Activated naive CD4-positive, alpha-beta T cell treated with anti-CD3 and anti-CD28 coated beads for 36 hours (primary cell): ENCODE measurements around the gene NEB. TPM values are rescaled to one million over a fixed set of nuclear protein-coding genes. Genes with fewer than 3 reads are reported as not detected.

Source experiments
- CTCF ChIA-PET: fragments of 350-600 bp; sonication (Branson Sonifier 250); formaldehyde crosslinking; loops from one replicate; lab custom pipeline; 2021; ENCODE audit warnings: antibody characterized with exemption; lab: Charles Lee
- DNase-seq: peaks from one replicate; pipeline ENCODE4 v3.0.0-alpha.2; 2020
- H3K27ac Mint-ChIP-seq: one replicate; pipeline ENCODE4 v1.8.0; 2021; ENCODE audit warnings: mild to moderate bottlenecking, mixed read lengths
- H3K27me3 Mint-ChIP-seq: one replicate; pipeline ENCODE4 v1.8.0; 2021; ENCODE audit warnings: low read depth, mixed read lengths
- H3K36me3 Mint-ChIP-seq: one replicate; pipeline ENCODE4 v1.8.0; 2021; ENCODE audit warnings: low read depth, mixed read lengths
- H3K4me1 Mint-ChIP-seq: one replicate; pipeline ENCODE4 v1.8.0; 2021; ENCODE audit warnings: low read depth, mixed read lengths
- H3K4me3 Mint-ChIP-seq: one replicate; pipeline ENCODE4 v1.8.0; 2021; ENCODE audit warnings: mild to moderate bottlenecking, moderate library complexity, mixed read lengths
- H3K9me3 Mint-ChIP-seq: one replicate; pipeline ENCODE4 v1.8.0; 2021; ENCODE audit warnings: mixed read lengths
- intact Hi-C: fragments of 100-400 bp; cut with micrococcal nuclease; formaldehyde crosslinking; loops from one replicate; pipeline ENCODE4 v1.15.1; 2023
- total RNA-seq, 2 experiments: library from RNA; stranded (reverse); gene quantifications; one replicate each; pipeline ENCODE4 v1.2.3, GENCODE V29; 2021

The NEB gene
- under 1 TPM; 0.14 to 0.22 TPM for total RNA-seq

GRCh38 chr2:151733771-151734672 lies at the start of gene NEB:
NEB (minus strand) TSS chr2:151734476; CDS start chr2:151733156, 1,320 bp downstream.
- peaks cover 3% of the 10 kb centered on the region for H3K9me3 Mint-ChIP-seq
- CTCF ChIA-PET = interaction anchor here (0.7 kb wide), 1 partner anchor 291 kb away, joined by 4 read pairs; no protein-coding TSS in a partner anchor
- peaks cover 5% of the 10 kb centered on the region for H3K4me1 Mint-ChIP-seq
- no peaks in the 10 kb centered on the region for H3K27me3 Mint-ChIP-seq
- DNase-seq = no peak
- H3K27ac Mint-ChIP-seq = no peak within 1 kb of the TSS
- intact Hi-C loops = no loop called here
- no peak within 1 kb of the TSS for H3K4me3 Mint-ChIP-seq
- no peaks in the 10 kb centered on the region for H3K36me3 Mint-ChIP-seq

- Mint-ChIP-seq H3K9me3 (peaks cover 2% of the 10 kb centered on the region), H3K4me3 (no peak overlapping the region), H3K4me1 (no peaks in the 10 kb centered on the region), H3K27me3 (no peaks in the 10 kb centered on the region), H3K36me3 (peaks cover 45% of the 10 kb centered on the region), H3K27ac (no peak overlapping the region)
- intact Hi-C loops = no loop called here
- DNase-seq = no peak
- CTCF ChIA-PET = no interaction called here
Observed at GRCh38 chr2:151783133-151783520, 48.9 kb upstream of the NEB start.

DNA sequence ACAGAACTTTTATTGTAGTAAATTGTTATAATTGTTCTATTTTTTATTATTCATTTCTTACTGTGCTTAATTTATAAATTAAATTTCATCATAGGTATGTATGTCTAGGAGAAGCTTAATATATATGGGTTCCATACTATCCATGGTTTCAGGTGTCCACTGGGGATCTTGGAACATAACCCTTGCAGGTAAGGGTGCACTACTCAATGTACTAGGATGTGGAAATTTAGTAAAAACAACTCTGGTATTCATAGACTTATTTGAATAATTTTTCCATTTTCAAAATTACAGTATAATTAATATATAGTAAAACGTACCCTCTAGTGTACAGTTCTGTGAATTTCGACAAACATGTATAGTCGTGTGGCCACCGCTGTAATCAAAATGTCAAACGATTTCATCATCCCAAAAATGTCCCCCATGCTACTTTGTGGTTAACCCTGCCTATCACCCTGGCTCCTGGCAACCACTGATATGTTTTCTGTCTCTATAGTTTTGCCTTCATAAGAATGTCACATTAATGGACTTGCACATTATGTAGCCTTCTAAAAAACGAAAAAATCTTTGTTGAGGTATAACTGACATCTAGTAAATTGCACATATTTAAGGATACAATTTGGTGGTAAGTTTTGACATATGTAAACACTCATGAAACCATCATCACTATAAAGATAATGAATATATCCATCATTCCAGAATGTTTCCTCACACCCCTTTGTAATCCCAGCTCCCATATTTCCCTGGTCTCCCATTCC lies 48.3 kb upstream of the NEB start:
- H3K4me1 Mint-ChIP-seq = no peaks in the 10 kb centered on the region

DNA sequence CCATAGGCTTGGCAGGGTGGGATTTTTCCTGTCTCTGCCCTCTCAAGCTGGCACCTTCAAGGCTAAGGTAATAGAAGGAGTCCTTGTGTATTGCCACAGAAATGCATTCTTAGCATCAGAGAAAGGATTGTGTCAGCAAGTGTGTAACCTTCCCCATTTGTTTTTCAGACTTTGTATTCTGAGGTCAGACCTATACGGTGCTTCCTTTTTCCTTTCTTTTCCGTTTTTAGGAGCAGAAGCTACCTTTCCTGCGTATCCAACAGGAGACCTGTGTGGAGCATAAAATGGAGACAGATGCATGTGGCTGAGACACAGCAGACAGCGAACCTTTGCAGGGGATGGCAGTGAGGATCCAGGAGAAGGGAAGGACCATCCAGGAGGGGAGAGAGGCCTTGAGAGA lies 47.4 kb upstream of the NEB start:
- H3K4me1 Mint-ChIP-seq = no peaks in the 10 kb centered on the region
- intact Hi-C loops = no loop called here
- no peak overlapping the region for H3K27ac Mint-ChIP-seq
- DNase-seq = no peak
- H3K9me3 Mint-ChIP-seq = peaks cover 2% of the 10 kb centered on the region
- peaks cover 54% of the 10 kb centered on the region for H3K36me3 Mint-ChIP-seq
- CTCF ChIA-PET = no interaction called here
- no peaks in the 10 kb centered on the region for H3K27me3 Mint-ChIP-seq
- no peak overlapping the region for H3K4me3 Mint-ChIP-seq

More for the DNA sequence above, 48.3 kb upstream of the NEB start:
- intact Hi-C loops = no loop called here
- Mint-ChIP-seq H3K4me3 (no peak overlapping the region), H3K36me3 (peaks cover 46% of the 10 kb centered on the region), H3K27me3 (no peaks in the 10 kb centered on the region), H3K27ac (no peak overlapping the region), H3K9me3 (peaks cover 2% of the 10 kb centered on the region)
- CTCF ChIA-PET = no interaction called here
- DNase-seq = no peak

GRCh38 chr2:151780938-151781337 lies 46.7 kb upstream of the NEB start:
- H3K4me3 Mint-ChIP-seq = no peak overlapping the region
- no peaks in the 10 kb centered on the region for H3K27me3 Mint-ChIP-seq
- H3K4me1 Mint-ChIP-seq = no peaks in the 10 kb centered on the region
- CTCF ChIA-PET = no interaction called here
- peaks cover 60% of the 10 kb centered on the region for H3K36me3 Mint-ChIP-seq
- intact Hi-C loops = no loop called here
- no peak for DNase-seq
- no peak overlapping the region for H3K27ac Mint-ChIP-seq
- H3K9me3 Mint-ChIP-seq = peaks cover 2% of the 10 kb centered on the region

DNA sequence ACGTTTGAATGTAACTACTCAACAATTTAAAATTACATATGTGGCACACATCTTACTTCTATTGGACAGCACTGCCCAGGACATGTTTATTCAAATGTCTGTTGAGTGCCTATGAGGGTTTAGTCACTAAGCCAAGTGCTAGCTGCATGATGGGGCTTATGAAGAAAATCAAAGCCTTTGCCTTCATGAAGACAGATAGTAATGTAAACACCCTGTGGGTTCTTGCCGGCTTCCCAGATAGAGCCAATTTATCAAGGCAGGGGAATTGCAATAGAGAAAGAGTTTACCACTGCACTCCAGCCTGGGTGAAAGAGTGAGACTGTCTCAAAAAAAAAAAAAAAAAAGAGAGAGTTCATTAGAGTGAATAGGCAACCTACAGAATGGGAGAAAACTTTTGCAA lies 43.7 kb upstream of the NEB start:
- H3K36me3 Mint-ChIP-seq = peaks cover 47% of the 10 kb centered on the region
- peaks cover 4% of the 10 kb centered on the region for H3K4me1 Mint-ChIP-seq
- no peak for DNase-seq
- peaks cover 2% of the 10 kb centered on the region for H3K9me3 Mint-ChIP-seq
- H3K27ac Mint-ChIP-seq = no peak overlapping the region
- H3K4me3 Mint-ChIP-seq = no peak overlapping the region
- intact Hi-C loops = no loop called here
- no peaks in the 10 kb centered on the region for H3K27me3 Mint-ChIP-seq
- CTCF ChIA-PET = no interaction called here

DNA sequence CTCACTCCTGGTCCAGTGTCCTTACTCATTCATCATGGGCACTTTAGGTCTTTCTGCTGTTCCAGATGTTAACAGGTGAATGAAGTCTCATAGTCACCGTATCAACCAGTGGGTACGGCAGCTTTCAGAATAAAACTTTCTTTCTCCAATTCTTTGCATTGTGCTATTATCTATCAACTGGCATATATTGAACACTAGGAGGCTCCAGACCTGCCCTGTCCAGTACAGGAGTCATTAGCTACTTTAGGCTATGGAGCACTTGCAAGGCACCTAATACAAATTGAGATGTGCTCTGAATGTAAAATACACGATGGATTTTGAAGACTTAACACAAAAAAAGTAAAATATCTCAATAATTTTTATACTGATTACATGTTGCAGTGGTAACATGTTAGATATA lies 43.2 kb upstream of the NEB start:
- no peak overlapping the region for H3K27ac Mint-ChIP-seq

DNA sequence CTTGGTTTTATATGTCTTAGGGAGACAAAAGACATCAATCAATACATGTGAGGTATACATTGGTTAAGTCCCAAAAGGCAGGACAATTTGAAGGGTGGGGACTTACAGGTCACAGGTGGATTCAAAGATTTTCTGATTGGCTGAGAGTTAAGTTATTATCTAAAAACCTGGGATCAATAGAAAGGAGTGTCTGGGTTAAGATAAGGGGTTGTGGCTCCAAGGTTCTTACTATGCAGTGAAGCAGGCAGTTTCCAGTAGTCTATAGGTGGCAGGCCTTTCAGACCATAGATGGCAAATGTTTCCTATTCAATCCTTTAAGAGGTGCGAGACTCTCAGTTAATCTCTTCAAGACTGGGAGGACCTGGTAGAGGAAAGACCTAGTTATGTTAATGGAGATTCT lies 42.1 kb upstream of the NEB start:
- Mint-ChIP-seq H3K36me3 (peaks cover 39% of the 10 kb centered on the region), H3K4me1 (peaks cover 4% of the 10 kb centered on the region), H3K4me3 (no peak overlapping the region), H3K27me3 (no peaks in the 10 kb centered on the region), H3K27ac (no peak overlapping the region), H3K9me3 (peaks cover 2% of the 10 kb centered on the region)
- no peak for DNase-seq
- intact Hi-C loops = no loop called here
- CTCF ChIA-PET = no interaction called here

More for the DNA sequence above, 43.2 kb upstream of the NEB start:
- CTCF ChIA-PET = interaction anchor here (0.8 kb wide), 1 partner anchor 29 kb away, joined by 3 read pairs; no protein-coding TSS in a partner anchor
- peaks cover 4% of the 10 kb centered on the region for H3K4me1 Mint-ChIP-seq
- DNase-seq = no peak
- no peak overlapping the region for H3K4me3 Mint-ChIP-seq
- no peaks in the 10 kb centered on the region for H3K27me3 Mint-ChIP-seq
- H3K36me3 Mint-ChIP-seq = peaks cover 44% of the 10 kb centered on the region
- H3K9me3 Mint-ChIP-seq = peaks cover 2% of the 10 kb centered on the region
- intact Hi-C loops = no loop called here

GRCh38 chr2:151775057-151775740 lies 40.9 kb upstream of the NEB start:
- DNase-seq = no peak
- Mint-ChIP-seq H3K4me3 (no peak overlapping the region), H3K4me1 (peaks cover 4% of the 10 kb centered on the region), H3K36me3 (peaks cover 37% of the 10 kb centered on the region), H3K27me3 (no peaks in the 10 kb centered on the region), H3K9me3 (peaks cover 2% of the 10 kb centered on the region), H3K27ac (no peak overlapping the region)
- CTCF ChIA-PET = interaction anchor here (0.5 kb wide), 1 partner anchor 10 kb away, joined by 3 read pairs; no protein-coding TSS in a partner anchor
- intact Hi-C loops = no loop called here

DNA sequence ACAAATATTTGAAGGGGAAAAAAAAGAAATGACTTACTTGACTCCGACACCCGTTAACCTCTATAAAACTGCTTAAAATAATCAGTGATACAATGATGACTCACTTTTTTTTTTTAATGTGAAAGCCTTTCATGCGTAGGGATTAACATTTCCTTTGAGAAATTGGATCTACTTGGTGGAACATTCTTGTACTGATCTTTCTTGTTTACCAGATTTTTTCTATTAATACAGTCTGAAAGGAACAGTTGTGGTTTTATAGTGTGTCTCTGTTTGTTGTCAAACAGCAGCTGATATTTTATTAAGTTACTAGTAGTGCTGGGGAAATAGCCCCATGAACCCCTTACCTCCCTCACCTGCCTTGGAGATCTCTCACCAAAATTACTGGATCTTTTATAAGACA lies 40.2 kb upstream of the NEB start:
- no peak for DNase-seq
- intact Hi-C loops = no loop called here
- Mint-ChIP-seq H3K36me3 (peaks cover 33% of the 10 kb centered on the region), H3K27ac (no peak overlapping the region), H3K27me3 (no peaks in the 10 kb centered on the region), H3K9me3 (peaks cover 2% of the 10 kb centered on the region), H3K4me3 (no peak overlapping the region), H3K4me1 (peaks cover 4% of the 10 kb centered on the region)
- CTCF ChIA-PET = no interaction called here

- DNase-seq = no peak
- Mint-ChIP-seq H3K4me1 (peaks cover 4% of the 10 kb centered on the region), H3K36me3 (peaks cover 13% of the 10 kb centered on the region), H3K9me3 (no peaks in the 10 kb centered on the region), H3K4me3 (no peak overlapping the region), H3K27ac (no peak overlapping the region), H3K27me3 (no peaks in the 10 kb centered on the region)
- CTCF ChIA-PET = no interaction called here
- intact Hi-C loops = no loop called here
Observed at GRCh38 chr2:151771599-151772358, 37.5 kb upstream of the NEB start.
